K562 (cell line): ENCODE data around the gene RAB40B. TPM values are rescaled to one million over a fixed set of nuclear protein-coding genes. Genes with fewer than 3 reads are reported as not detected.

Experiments
- HDAC1 ChIP-seq, 2 experiments: fragments of 450-650 bp; IDR thresholded peaks; 2 replicates each; pipeline ENCODE4 v1.6.1; 2016 to 2017; ENCODE audit warnings: inconsistent platforms in 1 of 2, mild to moderate bottlenecking in 1 of 2, moderate library complexity in 1 of 2
- MGA ChIP-seq: fragments of 450-650 bp; IDR thresholded peaks from 2 replicates; pipeline ENCODE4 v1.6.1; 2016; ENCODE audit warnings: mild to moderate bottlenecking, moderate library complexity
- MYC ChIP-seq, 2 experiments: fragments of 250-450 bp in 1 of 2; sonication (Bioruptor Pico) in 1 of 2; IDR thresholded peaks; 2 replicates each; pipeline versions ENCODE4 v1.5.1 to v1.6.1; 2012 to 2021; ENCODE audit warnings: low read depth in 2 of 2, borderline replicate concordance in 1 of 2, improper control_type of control experiment in 1 of 2, low read length in 1 of 2, mild to moderate bottlenecking in 1 of 2, moderate library complexity in 1 of 2
- NFE2 ChIP-seq: IDR thresholded peaks from 2 replicates; pipeline ENCODE4 v1.6.1; 2014; ENCODE audit warnings: antibody characterized with exemption, low read depth
- POLR2B ChIP-seq: fragments of 450-650 bp; IDR thresholded peaks from 2 replicates; pipeline ENCODE4 v1.6.1; 2018; ENCODE audit warnings: low read depth; ENCODE audit not compliant: partially characterized antibody
- RB1 ChIP-seq: fragments of 450-650 bp; IDR thresholded peaks from 2 replicates; pipeline ENCODE4 v1.6.1; 2017; ENCODE audit warnings: low read depth, mild to moderate bottlenecking
- RBFOX2 ChIP-seq: fragments of 200-400 bp; formaldehyde crosslinking; IDR thresholded peaks from 2 replicates; pipeline ENCODE4 v1.6.1; 2017; ENCODE audit warnings: low read depth, mild to moderate bottlenecking, low read length, moderate library complexity
- SMAD4 ChIP-seq: fragments of 250-450 bp; sonication (Bioruptor Pico); conservative IDR thresholded peaks from 2 replicates; pipeline ENCODE4 v1.8.0; 2021; ENCODE audit warnings: inconsistent platforms, mild to moderate bottlenecking, moderate library complexity
- SUPT5H ChIP-seq: fragments of 450-650 bp; IDR thresholded peaks from 2 replicates; pipeline ENCODE4 v1.6.1; 2016
- TAL1 ChIP-seq: fragments of 450-650 bp; IDR thresholded peaks from 2 replicates; pipeline ENCODE4 v1.6.1; 2016; ENCODE audit warnings: mild to moderate bottlenecking
- ZBTB11 ChIP-seq, 3 experiments: fragments of 200-800 bp in 1 of 3; fragments of 250-450 bp in 1 of 3; fragments of 450-650 bp in 1 of 3; sonication (Bioruptor Pico) in 1 of 3; sonication (Bioruptor generic) in 1 of 3; formaldehyde crosslinking in 1 of 3; IDR thresholded peaks; 2 replicates each; pipeline versions ENCODE4 v1.6.1 to v1.8.0; 2016 to 2022; ENCODE audit warnings: mild to moderate bottlenecking in 2 of 3, missing genetic modification characterization in 2 of 3, missing compliant biosample characterization in 1 of 3, moderate library complexity in 1 of 3
- polyA plus RNA-seq, 8 experiments: library from polyadenylated mRNA; depleted of rRNA in 4 of 8; stranded (reverse) in 5 of 8; unstranded in 3 of 8; fragments of >200 nt; fragmentation: Nextera tagmentation in 2 of 8; fragmentation: Illumina TruSeq in 1 of 8; extraction: Ambion mirVana in 2 of 8; extraction: Trizol in 1 of 8; gene quantifications; 2 replicates each; pipeline versions ENCODE4 v1.2.1 to v1.2.3, GENCODE V29; 2011 to 2014; ENCODE audit warnings: inconsistent platforms in 1 of 8, missing spikeins in 1 of 8
- total RNA-seq, 7 experiments: library from RNA; depleted of rRNA in 6 of 7; stranded (reverse); fragments of >200 nt in 6 of 7; fragmentation: Illumina TruSeq in 2 of 7; extraction: Trizol in 2 of 7; gene quantifications; 2 replicates each; pipeline versions ENCODE4 v1.2.1 to v1.2.3, GENCODE V29; 2011 to 2021; ENCODE audit warnings: low replicate concordance in 1 of 7

Gene RAB40B
- total and polyA plus RNA-seq, 9 of the 15 experiments (the other 6 are each of a cell fraction or from before 2014, with no cell fraction given): 0.13 to 4.6 (median 1.4) TPM

GRCh38 chr17:82716203-82717010, 17.9 kb upstream of the RAB40B start, which contains the start of gene FN3KRP (continued):
- TF ChIP-seq MGA (0 out of 2 replicates have a peak, but pooled peaks have one; percentile 66), ZBTB11 (CRISPR knock-in tag; IDR thresholded peaks at IDR 0.05) (peak in 1 of 3 experiments; percentile 46; a peak in 1 of 6 replicates), POLR2B (peak; percentile 67), RBFOX2 (peak; percentile 84), HDAC1 (IDR thresholded peaks at IDR 0.05) (peak in 1 of 2 experiments; percentile 65; a peak in 2 of 4 replicates), TAL1 (no peak), SMAD4 (CRISPR knock-in tag) (peak; percentile 70), SUPT5H (peak; percentile 83), MYC (IDR thresholded peaks at IDR 0.05; ENCODE audit: low read depth, low read length) (peak; percentile 26; the same call in 1 of the 2 replicates), MYC (CRISPR knock-in tag; IDR thresholded peaks at IDR 0.05; ENCODE audit: borderline replicate concordance, low read depth) (no peak), RB1 (peak; percentile 88), NFE2 (no peak)
